Mucosa of rectum (tissue), 2 donors: Measurements from ENCODE around the gene HES6.

Experiments used
- H3K27ac ChIP-seq, 2 donors: one replicate each; pipeline ENCODE4 v1.7.0; 2013; ENCODE audit warnings: inconsistent platforms in 2 of 2, low read depth in 2 of 2, low read length in 2 of 2
- H3K27me3 ChIP-seq, 2 donors: one replicate each; pipeline ENCODE4 v1.7.0; 2013; ENCODE audit warnings: low read length in 2 of 2; ENCODE audit not compliant: control insufficient read depth in 2 of 2, insufficient read depth in 2 of 2
- H3K36me3 ChIP-seq, 2 donors: one replicate each; pipeline ENCODE4 v1.7.0; 2013; ENCODE audit warnings: low read length in 2 of 2; ENCODE audit not compliant: control insufficient read depth in 2 of 2, insufficient read depth in 2 of 2
- H3K4me1 ChIP-seq, 2 donors: one replicate each; pipeline ENCODE4 v1.7.0; 2013; ENCODE audit warnings: low read length in 2 of 2, mild to moderate bottlenecking in 1 of 2; ENCODE audit not compliant: control insufficient read depth in 2 of 2, insufficient read depth in 2 of 2
- H3K4me3 ChIP-seq, 2 donors: one replicate each; pipeline ENCODE4 v1.7.0; 2013; ENCODE audit warnings: low read length in 2 of 2
- H3K9ac ChIP-seq, 2 donors: one replicate each; pipeline ENCODE4 v1.7.0; 2013; ENCODE audit warnings: low read length in 2 of 2, low read depth in 1 of 2, mild to moderate bottlenecking in 1 of 2
- H3K9me3 ChIP-seq, 2 donors: one replicate each; pipeline ENCODE4 v1.7.0; 2013; ENCODE audit warnings: low read length in 2 of 2; ENCODE audit not compliant: control insufficient read depth in 2 of 2
- donor health status: healthy.
- donor health status: Normal muscosa, but diverticular disease.

The HES6 gene

DNA sequence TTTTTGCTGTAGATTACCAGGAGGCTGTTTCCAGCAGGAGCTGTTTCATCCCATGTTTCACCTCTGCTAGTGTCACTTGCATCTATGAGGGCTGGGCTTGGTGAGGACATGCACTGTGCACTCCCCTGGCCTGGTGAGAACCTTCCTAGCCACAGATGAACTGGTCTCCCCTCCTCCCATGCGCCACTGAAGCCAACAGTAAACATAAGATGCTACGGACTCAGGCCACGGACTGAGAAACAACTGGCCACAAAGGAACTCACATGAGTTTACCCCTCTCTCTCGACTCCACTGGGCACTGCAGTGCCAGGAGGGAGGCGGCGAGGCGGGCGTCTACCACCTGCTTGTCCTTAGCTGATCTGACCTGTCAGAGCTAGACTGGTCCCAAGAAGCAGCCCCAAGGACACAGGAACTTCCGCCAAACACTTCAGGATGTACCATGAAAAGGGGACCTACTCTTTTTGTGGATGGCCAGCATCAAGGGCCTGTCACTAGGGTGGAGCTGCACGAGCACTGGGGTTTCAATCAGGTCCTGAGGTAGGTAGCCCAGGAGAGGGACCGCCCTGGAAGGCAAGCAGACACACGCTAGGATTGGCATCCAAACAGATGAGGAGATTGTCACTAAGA, 22.8 kb upstream of the HES6 start:
- Histone ChIP-seq H3K4me3 (no peak overlapping the region), H3K4me1 (peaks cover 16 to 17% of the 10 kb centered on the region in 2 donors), H3K36me3 (peaks cover 69% of the 10 kb centered on the region in 2 donors), H3K9ac (no peak overlapping the region), H3K27me3 (no peaks in the 10 kb centered on the region), H3K27ac (peak overlapping the region in 1 of 2 donors; percentile 74), H3K9me3 (no peaks in the 10 kb centered on the region)

DNA sequence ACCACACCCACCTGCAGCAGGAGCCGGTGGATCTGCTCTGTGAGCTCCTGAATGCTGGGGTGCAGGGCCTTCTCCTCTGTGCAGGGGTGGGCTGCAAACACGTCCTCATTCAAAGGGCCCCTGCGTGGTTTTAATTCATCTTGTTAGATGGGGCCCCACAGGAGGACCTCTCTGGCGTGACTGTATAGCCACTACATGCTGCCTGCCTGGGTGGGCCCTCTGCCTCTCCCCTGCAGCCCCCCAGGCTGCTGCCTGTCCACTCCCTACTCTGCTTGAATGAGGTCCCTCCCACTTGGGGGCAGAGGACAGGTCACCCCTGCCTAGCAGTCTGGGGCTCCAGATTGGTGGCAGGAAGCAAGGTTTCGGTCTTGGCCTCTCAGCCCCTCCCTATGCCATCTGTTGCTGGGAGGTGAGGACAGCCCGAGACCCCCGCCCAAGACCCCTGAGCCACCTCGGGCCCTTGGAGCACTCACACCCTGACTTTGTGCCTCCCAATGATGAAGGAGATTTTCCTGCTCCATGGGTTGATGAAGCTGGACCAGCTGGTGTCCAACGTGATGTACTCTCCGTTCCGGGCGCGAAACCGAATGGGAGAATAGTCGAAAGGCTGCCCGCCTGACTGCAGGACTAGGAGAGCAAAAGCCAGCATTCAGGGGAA, 22.0 kb upstream of the HES6 start:
- Histone ChIP-seq H3K27me3 (no peaks in the 10 kb centered on the region), H3K27ac (no peak overlapping the region), H3K4me1 (peaks cover 16 to 17% of the 10 kb centered on the region in 2 donors), H3K4me3 (no peak overlapping the region), H3K9me3 (no peaks in the 10 kb centered on the region), H3K36me3 (peaks cover 65 to 66% of the 10 kb centered on the region in 2 donors), H3K9ac (no peak overlapping the region)

DNA sequence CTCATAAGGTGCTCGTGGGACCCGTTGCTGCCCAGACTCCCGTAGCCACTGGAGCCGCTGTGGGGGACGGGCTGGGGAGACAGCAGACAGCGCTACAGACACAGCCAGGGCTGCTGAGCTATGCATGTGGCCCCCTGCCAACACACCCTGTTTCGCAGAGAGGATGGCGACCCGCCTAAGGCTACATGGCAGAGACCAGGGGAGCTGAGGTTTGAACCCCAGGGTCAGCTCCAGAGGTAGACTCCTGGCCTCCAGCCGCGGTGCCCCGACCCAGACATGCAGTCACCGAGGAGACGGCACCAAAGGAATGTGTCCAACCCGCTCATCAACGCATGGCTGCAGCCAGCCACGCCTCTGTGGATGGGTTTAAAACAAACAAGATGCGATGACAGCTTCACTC, 21.0 kb upstream of the HES6 start:
- Histone ChIP-seq H3K9me3 (no peaks in the 10 kb centered on the region), H3K4me1 (peaks cover 16 to 17% of the 10 kb centered on the region in 2 donors), H3K4me3 (no peak overlapping the region), H3K27ac (no peak overlapping the region), H3K36me3 (peaks cover 73 to 74% of the 10 kb centered on the region in 2 donors), H3K27me3 (no peaks in the 10 kb centered on the region), H3K9ac (no peak overlapping the region)

DNA sequence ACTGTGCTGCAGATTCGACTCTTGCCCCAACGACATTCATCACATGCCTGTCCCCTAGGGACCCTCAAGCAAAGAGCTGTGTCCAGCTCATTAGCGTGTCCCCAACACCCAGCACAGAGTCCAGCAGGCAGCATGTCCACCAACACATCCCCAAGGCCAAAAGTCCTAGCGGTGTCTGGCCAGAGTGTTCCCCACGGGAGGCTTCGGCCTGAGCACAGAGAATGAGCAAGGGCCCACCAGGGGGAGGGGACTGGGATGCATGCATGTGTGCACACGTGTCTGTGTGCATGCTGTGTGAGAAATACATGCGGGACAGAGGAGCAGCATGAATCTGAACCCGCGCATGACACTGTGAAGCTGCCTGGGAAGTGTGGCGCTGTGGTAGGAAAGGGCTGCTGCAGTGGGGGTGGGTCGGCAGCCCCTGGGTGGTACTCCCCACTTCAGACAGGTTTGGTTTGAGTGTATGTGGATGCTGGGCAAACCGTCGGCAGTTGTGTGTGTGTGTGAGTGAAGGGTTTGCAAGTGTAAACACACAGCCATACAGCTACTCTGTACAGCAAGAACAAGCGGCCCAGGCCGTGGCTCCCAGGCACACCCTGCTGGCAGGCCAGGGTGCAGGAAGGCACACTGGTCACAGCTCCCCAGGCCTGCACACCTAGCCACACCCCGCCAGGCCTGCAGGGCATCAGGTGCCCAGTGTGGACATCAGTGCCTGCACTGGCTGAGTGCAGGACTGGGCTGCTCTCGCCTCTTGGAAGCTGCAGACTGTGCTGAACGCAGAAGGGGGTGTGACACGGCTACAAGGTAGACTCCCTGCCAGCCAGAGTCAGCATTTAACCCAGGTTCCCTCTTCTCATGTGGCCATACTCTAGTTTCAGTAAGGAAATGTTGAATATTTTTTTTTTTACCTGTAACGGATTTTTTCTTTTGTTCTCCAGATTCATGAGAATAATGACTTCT, 19.5 kb upstream of the HES6 start:
- Histone ChIP-seq H3K27ac (no peak overlapping the region), H3K4me3 (no peak overlapping the region), H3K9ac (no peak overlapping the region), H3K36me3 (peaks cover 77 to 78% of the 10 kb centered on the region in 2 donors), H3K9me3 (no peaks in the 10 kb centered on the region), H3K27me3 (no peaks in the 10 kb centered on the region), H3K4me1 (peaks cover 16% of the 10 kb centered on the region in 2 donors)

DNA sequence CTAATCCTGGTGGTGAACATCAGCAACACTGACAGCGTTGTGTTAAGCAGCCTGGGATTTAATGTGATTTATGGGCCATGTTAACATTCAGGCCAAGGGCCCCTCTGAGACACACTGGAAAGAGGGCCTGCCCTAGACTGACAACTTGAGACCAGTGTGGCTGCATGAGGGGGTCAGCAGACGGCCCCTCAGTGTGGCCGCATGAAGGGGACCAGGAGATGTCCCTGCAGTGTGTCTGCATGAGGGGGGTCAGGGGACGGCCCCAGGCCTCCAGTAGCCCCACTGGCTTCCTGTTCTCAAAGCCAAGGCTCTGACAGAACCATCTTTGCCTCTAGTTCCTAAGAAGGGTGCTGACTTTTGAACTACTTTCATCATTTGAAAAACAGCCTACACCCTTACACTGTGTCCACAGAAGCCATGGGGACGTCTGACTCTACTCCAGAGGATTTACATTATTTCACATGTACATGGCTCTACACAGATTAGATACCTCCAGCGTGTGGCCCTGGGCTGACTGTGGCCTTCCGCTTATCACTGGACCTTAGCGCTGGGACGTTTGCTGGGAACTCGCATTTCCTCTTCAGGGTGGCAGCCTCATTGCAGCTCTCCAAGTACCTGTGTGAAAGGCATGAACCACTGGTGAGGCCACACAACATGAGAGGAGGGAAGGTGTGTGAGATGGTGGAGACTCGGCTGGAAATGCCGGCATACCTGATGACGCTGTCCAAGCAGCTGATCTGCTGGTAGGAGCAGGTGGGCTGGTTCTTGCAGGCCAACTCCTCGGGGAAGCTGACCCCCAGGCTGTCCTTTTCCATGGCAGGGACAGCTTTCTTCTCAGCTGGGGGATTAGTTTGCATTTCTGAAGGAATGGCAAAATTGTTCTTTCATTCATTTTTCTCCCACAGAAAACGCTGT, 18.2 kb upstream of the HES6 start:
- Histone ChIP-seq H3K27ac (no peak overlapping the region), H3K9me3 (no peaks in the 10 kb centered on the region), H3K4me1 (peaks cover 3 to 6% of the 10 kb centered on the region in 2 donors), H3K36me3 (peaks cover 84 to 89% of the 10 kb centered on the region in 2 donors), H3K4me3 (no peak overlapping the region), H3K27me3 (no peaks in the 10 kb centered on the region), H3K9ac (no peak overlapping the region)

DNA sequence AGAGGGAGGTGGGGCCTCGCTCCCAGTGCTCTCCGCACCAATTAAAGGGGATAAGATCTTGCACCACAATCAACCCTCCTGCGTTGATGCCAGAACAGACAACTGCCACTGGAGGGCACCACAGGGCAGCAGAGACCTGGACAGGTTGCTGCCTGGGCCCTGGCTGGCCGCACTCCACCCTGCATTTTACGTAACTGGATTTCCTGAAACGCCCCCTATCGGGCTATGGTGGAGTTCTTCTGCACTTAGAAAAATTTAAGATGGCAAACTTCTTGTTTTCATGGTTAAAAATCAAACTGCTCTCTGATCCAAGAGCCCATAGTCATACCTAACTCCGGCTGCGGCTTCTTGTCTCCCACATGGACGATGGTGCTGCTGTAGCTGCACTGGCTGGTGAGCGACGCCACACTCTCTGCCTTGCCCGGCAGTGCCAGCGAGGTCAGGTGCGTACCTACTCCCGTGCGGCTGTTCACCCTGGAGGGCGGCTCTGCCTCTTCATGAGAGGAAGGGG, 16.8 kb upstream of the HES6 start:
- no peaks in the 10 kb centered on the region for H3K4me1 ChIP-seq
- no peaks in the 10 kb centered on the region for H3K9me3 ChIP-seq
- no peaks in the 10 kb centered on the region for H3K27me3 ChIP-seq
- no peak overlapping the region for H3K27ac ChIP-seq
- no peak overlapping the region for H3K4me3 ChIP-seq
- H3K36me3 ChIP-seq = peaks cover 82 to 90% of the 10 kb centered on the region in 2 donors
- no peak overlapping the region for H3K9ac ChIP-seq

DNA sequence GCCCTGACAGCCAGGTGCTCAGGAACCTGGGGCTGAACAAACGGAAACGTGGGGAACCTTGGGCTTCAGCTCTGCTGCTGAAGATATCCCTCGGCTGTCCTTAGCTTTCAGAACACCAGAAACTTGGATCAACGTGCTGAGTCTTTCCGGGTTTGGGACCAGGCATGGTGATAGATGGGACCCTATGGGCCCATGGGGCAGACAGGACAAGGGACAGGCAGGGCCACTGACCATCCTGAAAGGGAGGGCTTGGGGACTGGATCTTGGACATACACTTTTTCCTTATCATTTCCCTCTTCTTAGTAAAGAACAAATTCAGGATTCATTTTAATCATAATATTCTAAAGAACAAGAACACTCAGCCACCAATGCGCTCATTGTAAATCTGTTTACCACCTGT, 16.3 kb upstream of the HES6 start:
- Histone ChIP-seq H3K9ac (no peak overlapping the region), H3K36me3 (peaks cover 82 to 87% of the 10 kb centered on the region in 2 donors), H3K9me3 (no peaks in the 10 kb centered on the region), H3K27me3 (no peaks in the 10 kb centered on the region), H3K4me3 (no peak overlapping the region), H3K4me1 (no peaks in the 10 kb centered on the region), H3K27ac (no peak overlapping the region)

DNA sequence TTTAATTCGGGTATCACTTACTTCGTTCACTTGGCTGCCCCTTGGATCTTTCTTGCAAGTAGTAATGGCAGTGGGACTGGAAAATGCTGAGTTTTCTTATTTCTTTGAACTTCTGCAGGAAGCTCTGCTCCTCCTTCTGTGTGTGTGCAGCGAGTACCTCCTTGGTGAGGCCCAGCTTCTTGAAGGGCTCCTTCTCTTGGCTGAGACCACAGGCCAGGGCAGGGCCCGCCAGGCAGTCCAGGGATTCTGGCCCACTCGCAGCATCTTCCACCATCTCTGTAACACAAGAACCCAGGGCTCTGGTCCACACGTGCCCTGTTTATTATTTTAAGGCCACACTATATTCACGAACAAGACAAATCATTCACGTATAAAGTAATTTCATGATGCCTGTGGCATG, 15.8 kb upstream of the HES6 start:
- no peak overlapping the region for H3K27ac ChIP-seq
- H3K4me3 ChIP-seq = no peak overlapping the region
- no peaks in the 10 kb centered on the region for H3K9me3 ChIP-seq
- H3K27me3 ChIP-seq = no peaks in the 10 kb centered on the region
- peaks cover 82 to 87% of the 10 kb centered on the region in 2 donors for H3K36me3 ChIP-seq
- no peak overlapping the region for H3K9ac ChIP-seq
- no peaks in the 10 kb centered on the region for H3K4me1 ChIP-seq

DNA sequence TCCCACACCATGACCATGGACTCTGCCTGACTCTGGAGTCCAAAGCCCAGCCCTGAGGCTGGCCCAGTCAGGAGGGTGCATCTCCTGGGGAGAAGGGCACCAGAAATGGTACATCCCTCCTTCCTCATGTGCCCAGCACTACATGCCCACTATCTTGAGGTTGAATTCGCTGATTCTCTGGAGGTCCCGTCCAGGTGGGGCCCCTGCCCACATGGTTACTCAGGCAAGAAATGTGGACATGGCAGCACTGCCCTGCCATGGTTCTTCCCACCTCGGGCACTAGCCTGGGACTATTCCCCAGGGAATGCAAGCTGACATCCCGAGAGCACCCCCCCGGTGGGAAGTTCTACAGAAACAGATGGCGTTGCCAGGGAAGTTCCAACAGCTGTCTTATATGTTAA, 15.3 kb upstream of the HES6 start:
- H3K27ac ChIP-seq = no peak overlapping the region
- H3K27me3 ChIP-seq = no peaks in the 10 kb centered on the region
- H3K36me3 ChIP-seq = peaks cover 86 to 88% of the 10 kb centered on the region in 2 donors
- no peaks in the 10 kb centered on the region for H3K4me1 ChIP-seq
- H3K4me3 ChIP-seq = no peak overlapping the region
- H3K9ac ChIP-seq = no peak overlapping the region
- no peaks in the 10 kb centered on the region for H3K9me3 ChIP-seq
